Measurements from ENCODE around the gene BACE1. TPM values are rescaled to one million over a fixed set of nuclear protein-coding genes. Genes with fewer than 3 reads are reported as not detected.
"Not testable (repeated sequence)": the region's sequence is repeated elsewhere in the genome, so short reads cannot be mapped to it uniquely, and the experiment has no call there.

The BACE1 gene
- total and polyA plus RNA-seq, 2 of the 13 experiments (the other 11 are each of a cell fraction or from before 2014, with no cell fraction given), result 7.5 to 17.9 TPM

DNA sequence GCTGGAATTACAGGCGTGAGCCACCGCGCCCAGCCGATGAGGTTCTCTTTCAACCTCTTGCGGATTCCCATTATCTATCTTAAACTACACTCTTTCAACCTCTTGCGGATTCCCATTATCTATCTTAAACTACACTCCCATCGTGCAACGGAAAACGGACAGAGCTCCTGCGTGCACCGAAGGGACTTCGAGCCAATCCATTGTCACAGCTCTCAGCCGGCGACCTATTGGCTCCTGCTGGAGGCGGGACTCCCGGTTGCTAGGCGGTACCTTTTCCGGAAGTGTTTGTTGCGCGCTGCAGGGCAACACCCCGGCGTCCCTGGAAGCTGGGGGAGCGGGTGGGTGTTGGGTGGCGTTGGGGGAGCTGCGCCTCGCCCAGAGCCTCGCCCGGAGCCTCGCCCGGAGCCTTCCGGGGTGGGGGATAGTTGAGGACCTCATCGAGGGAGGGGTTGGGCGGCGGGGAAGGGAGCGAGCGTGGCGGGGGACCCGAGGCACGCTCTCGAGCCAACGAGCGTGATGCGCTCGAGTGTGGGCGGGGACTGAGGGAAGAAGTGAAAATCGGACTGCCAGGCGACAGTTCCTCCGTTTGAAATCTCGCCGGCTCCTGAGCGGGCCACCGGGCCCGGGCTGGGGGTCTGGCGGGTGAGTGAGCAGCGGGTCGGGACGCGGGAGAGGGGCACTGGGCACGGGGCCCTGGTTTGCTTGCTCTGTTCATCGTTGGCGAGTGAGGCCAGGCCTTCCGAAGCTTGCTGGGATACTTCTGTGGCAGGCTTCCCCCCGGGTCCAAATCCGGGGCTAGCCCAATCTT, 11.7 kb upstream of the BACE1 start, which contains the start of gene CEP164 (continued):
- TF ChIP-seq SIN3A (IDR thresholded peaks at IDR 0.05; ENCODE audit: borderline replicate concordance, low read depth, low read length) (peak; percentile 91; the same call in 1 of the 2 replicates), ZIK1 (CRISPR knock-in tag; IDR thresholded peaks at IDR 0.05; ENCODE audit: borderline replicate concordance, low read depth) (no peak), ZNF883 (CRISPR knock-in tag; IDR thresholded peaks at IDR 0.05; ENCODE audit: not compliant biosample characterization) (peak; percentile 68), RFX1 (IDR thresholded peaks at IDR 0.05) (peak; percentile 83), MYC (CRISPR knock-in tag; IDR thresholded peaks at IDR 0.05; ENCODE audit: borderline replicate concordance) (peak; percentile 60; the same call in 1 of the 2 replicates), SP5 (CRISPR knock-in tag; IDR thresholded peaks at IDR 0.05; ENCODE audit: borderline replicate concordance, low read depth) (peak; percentile 28; the same call in 1 of the 2 replicates), HMGA1 (CRISPR knock-in tag; conservative IDR thresholded peaks at IDR 0.05) (no peak)
- TF ChIP-seq, protein P1, sequence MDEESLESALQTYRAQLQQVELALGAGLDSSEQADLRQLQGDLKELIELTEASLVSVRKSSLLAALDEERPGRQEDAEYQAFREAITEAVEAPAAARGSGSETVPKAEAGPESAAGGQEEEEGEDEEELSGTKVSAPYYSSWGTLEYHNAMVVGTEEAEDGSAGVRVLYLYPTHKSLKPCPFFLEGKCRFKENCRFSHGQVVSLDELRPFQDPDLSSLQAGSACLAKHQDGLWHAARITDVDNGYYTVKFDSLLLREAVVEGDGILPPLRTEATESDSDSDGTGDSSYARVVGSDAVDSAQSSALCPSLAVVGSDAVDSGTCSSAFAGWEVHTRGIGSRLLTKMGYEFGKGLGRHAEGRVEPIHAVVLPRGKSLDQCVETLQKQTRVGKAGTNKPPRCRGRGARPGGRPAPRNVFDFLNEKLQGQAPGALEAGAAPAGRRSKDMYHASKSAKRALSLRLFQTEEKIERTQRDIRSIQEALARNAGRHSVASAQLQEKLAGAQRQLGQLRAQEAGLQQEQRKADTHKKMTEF (CRISPR knock-in tag; IDR thresholded peaks at IDR 0.05), result peak; percentile 31
- TF ChIP-seq, protein P2, sequence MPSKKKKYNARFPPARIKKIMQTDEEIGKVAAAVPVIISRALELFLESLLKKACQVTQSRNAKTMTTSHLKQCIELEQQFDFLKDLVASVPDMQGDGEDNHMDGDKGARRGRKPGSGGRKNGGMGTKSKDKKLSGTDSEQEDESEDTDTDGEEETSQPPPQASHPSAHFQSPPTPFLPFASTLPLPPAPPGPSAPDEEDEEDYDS (CRISPR knock-in tag; IDR thresholded peaks at IDR 0.05), result no peak

DNA sequence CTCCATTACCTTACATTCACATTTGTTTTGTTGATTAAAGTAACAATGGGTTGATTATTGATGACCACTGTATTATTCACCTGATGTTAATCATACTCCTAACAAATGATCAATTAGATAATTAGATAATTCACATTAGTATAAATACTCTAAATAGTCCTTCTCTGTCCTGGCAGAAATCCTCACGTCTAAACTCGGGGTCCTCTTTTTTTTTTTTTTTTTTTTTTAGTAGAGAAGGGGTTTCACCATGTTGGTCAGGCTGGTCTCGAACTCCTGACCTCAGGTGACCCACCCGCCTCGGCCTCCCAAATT, 11.2 kb upstream of the BACE1 start:
- in situ Hi-C loops (cut with HindIII; ENCODE audit: extremely low pct_ligation_motif_present, low pct_unique_long_range_greater_than_20kb), result not testable (repeated sequence)
- peak overlapping the region; percentile 42; the same call in 1 of the 2 replicates for H3K4me2 ChIP-seq (ENCODE audit: low read depth, low read length)
- peaks cover 21% of the 10 kb centered on the region for H3K4me1 ChIP-seq (ENCODE audit: insufficient read depth, low read length)

More for the DNA sequence above, 11.2 kb upstream of the BACE1 start:
- CTCF ChIA-PET (ENCODE audit: low intra/inter-chr PET ratio, low total read pairs); BruUV-seq (replicated peaks); DNase-seq (ENCODE audit: low spot score); H3K9me3 ChIP-seq (ENCODE audit: low read length); FAIRE-seq; H3K27me3 ChIP-seq (ENCODE audit: control insufficient read depth in 1 of 2, insufficient read depth in 2 of 2, low read length in 2 of 2); H2AFZ ChIP-seq (ENCODE audit: low read length); H3K36me3 ChIP-seq (replicated peaks in 1 of 2; ENCODE audit: control insufficient read depth in 1 of 2, insufficient read depth in 2 of 2, low read length in 2 of 2); intact Hi-C loops (cut with micrococcal nuclease; ENCODE audit: unreplicated experiment); H4K20me1 ChIP-seq (ENCODE audit: insufficient read depth, low read length); ATAC-seq; H3K79me2 ChIP-seq (ENCODE audit: insufficient read depth, low read length): not testable (repeated sequence)
- peak; percentile 4 for TF ChIP-seq ASH2L (IDR thresholded peaks at IDR 0.05; ENCODE audit: insufficient read length, low read depth, low read length)
- TF ChIP-seq, protein P3, sequence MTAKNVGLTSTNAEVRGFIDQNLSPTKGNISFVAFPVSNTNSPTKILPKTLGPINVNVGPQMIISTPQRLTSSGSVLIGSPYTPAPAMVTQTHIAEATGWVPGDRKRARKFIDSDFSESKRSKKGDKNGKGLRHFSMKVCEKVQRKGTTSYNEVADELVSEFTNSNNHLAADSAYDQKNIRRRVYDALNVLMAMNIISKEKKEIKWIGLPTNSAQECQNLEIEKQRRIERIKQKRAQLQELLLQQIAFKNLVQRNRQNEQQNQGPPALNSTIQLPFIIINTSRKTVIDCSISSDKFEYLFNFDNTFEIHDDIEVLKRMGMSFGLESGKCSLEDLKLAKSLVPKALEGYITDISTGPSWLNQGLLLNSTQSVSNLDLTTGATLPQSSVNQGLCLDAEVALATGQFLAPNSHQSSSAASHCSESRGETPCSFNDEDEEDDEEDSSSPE (CRISPR knock-in tag; IDR thresholded peaks at IDR 0.05), result 0 out of 2 replicates have a peak, but pooled peaks have one; percentile 3
- peak; percentile 86; the same call in 1 of the 2 replicates for TF ChIP-seq CHD4 (IDR thresholded peaks at IDR 0.05; ENCODE audit: borderline replicate concordance, low read length)
- POLR2A ChIA-PET, result interaction anchor here (0.7 to 2.4 kb wide), 9 partner anchors 8 to 490 kb away, joined by 3 to 33 read pairs (median 6); partner anchors contain the start of genes APOA1, BACE1, PAFAH1B2 and SIDT2
- peak overlapping the region; percentile 75; the same call in 1 of the 2 replicates for H3K9ac ChIP-seq (ENCODE audit: insufficient read depth, low read depth, low read length)
- peak overlapping the region; percentile 60 for H3K27ac ChIP-seq (ENCODE audit: extremely low read length, insufficient read depth, low read length)
- 7% methylated on average over 5 of the region's 5 CpGs for WGBS (ENCODE audit: low lambda C conversion rate)
- peak overlapping the region; percentile 78 to 86 (median 79) for H3K4me3 ChIP-seq (replicated peaks in 1 of 3; ENCODE audit: insufficient read depth in 1 of 3, low read depth in 2 of 3, low read length in 3 of 3)
